GM12864 (cell line): Measurements from ENCODE around the gene SNTG2.

ENCODE experiments used
- DNase-seq: peaks from one replicate; pipeline ENCODE4 v3.0.0-alpha.2; 2011; ENCODE audit warnings: low read depth
- H3K4me3 ChIP-seq: 2 replicates; pipeline ENCODE4 v1.5.1; 2011; ENCODE audit warnings: mild to moderate bottlenecking, low read depth, low read length, control low read depth
- TF ChIP-seq, protein P1 (sequence below): IDR thresholded peaks from 2 replicates; pipeline ENCODE4 v1.5.1; 2011; ENCODE audit warnings: low read depth, mild to moderate bottlenecking, moderate library complexity, low read length, control low read depth, inconsistent platforms; ENCODE audit errors: missing control alignments

Gene SNTG2

DNA sequence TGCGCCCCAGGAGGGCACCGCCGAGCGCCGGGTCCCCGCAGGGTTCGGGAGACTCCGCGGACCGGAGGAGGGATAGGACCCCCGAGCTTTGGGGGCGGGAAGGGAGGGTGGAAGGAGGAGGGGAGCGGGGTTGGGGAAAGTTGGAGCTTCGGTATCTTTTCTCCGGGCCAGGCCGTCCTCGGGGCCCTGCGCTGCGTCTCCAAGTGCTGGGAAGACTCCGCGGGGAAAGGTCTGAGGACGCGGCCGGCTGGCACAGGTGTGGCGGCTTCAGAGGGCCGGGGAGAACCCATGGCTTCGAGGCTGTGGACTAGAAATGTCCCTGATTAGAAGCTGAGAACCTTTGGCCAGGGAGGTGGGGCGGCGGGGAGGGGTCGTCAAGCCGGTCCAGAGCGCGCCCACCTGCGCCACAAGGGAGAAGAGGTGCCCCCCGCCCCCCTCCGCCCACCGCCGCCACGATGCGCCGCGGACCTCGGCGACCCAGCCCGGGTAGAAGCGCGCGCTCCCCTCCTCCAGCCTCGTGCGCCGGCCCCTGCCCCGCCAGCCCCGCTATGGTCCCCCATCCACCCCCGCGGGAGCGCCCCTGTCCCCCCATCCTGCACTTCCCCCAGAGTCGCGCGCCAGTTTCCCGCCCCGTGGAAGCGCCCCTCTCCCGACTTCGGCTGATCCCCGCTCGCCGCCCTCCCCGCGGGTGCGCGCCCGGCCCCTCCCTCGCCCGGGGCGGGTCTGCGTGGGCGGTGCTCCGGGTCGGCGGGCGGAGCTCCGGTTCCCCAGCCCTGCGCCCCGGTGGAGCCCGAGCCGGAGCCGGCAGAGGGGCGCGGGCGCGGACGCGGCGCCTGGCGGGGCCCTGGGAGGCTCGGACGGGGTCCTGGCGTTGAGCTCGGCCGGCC lies at the start of gene SNTG2:
Gene SNTG2, plus strand, starts transcription at position 770 of the 887 bp plus-strand sequence. CDS start 148 bp downstream, outside the sequence.
- DNase-seq, result no peak

DNA sequence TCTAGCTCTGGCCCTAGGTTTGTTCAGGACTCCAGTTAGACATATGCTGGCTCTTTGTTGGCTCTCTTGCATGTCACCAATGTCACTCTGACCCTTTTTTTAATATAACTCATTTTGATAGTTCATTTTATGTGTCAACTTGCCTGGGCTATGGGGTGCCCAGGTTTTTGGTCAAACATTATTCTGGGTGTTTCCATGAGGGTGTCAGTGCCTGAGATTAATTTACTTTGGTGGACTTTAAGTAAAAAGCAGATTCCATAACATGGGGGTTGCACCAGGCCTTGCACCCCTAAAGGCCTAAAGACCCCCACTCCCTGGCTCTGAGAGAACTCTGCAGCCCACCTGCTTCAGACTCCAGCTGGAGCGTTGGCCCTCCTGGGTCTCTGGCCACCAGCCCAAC lies 48.1 kb upstream of the SNTG2 start:
- no peak for DNase-seq
- H3K4me3 ChIP-seq, result no peak overlapping the region
- TF ChIP-seq, protein P1, sequence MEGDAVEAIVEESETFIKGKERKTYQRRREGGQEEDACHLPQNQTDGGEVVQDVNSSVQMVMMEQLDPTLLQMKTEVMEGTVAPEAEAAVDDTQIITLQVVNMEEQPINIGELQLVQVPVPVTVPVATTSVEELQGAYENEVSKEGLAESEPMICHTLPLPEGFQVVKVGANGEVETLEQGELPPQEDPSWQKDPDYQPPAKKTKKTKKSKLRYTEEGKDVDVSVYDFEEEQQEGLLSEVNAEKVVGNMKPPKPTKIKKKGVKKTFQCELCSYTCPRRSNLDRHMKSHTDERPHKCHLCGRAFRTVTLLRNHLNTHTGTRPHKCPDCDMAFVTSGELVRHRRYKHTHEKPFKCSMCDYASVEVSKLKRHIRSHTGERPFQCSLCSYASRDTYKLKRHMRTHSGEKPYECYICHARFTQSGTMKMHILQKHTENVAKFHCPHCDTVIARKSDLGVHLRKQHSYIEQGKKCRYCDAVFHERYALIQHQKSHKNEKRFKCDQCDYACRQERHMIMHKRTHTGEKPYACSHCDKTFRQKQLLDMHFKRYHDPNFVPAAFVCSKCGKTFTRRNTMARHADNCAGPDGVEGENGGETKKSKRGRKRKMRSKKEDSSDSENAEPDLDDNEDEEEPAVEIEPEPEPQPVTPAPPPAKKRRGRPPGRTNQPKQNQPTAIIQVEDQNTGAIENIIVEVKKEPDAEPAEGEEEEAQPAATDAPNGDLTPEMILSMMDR, result no peak

More for the DNA sequence above, at the start of gene SNTG2:
- TF ChIP-seq, protein P1, result no peak
- H3K4me3 ChIP-seq, result no peak within 1 kb of the TSS

DNA sequence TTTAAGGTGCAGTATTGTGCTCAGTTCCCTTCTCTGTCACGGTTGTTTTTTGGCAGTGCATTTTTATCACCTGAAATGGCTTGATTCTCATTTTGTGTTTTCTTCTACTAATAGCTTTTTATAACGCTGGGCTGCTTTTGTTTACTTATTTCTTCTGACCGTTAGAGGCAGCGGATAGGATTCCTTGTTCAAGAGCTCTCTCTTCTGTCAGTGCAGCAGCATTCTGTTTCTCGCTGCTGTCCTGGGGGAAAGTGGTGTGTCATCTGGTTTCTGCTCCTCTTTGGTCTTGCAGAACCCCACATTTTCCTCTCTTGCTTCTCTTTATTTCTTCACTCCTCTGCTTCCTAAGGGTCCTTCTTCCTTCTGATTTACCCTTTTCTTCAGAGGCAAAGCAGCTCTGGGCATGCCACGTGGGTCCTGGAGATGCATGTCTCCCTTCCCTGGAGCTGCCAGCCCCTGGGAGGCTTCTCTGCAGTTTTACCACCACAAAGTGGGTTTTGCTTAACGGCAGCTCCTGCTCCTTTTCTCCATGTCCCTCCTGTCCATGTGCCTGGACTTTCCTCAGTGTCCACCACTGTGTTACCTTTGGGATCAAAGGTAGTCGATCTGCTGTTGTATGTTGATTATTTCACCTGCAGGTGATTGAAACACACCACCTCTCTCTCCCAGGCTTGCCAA lies 47.3 kb upstream of the SNTG2 start:
- H3K4me3 ChIP-seq, result no peak overlapping the region
- TF ChIP-seq, protein P1, result no peak
- DNase-seq, result no peak

DNA sequence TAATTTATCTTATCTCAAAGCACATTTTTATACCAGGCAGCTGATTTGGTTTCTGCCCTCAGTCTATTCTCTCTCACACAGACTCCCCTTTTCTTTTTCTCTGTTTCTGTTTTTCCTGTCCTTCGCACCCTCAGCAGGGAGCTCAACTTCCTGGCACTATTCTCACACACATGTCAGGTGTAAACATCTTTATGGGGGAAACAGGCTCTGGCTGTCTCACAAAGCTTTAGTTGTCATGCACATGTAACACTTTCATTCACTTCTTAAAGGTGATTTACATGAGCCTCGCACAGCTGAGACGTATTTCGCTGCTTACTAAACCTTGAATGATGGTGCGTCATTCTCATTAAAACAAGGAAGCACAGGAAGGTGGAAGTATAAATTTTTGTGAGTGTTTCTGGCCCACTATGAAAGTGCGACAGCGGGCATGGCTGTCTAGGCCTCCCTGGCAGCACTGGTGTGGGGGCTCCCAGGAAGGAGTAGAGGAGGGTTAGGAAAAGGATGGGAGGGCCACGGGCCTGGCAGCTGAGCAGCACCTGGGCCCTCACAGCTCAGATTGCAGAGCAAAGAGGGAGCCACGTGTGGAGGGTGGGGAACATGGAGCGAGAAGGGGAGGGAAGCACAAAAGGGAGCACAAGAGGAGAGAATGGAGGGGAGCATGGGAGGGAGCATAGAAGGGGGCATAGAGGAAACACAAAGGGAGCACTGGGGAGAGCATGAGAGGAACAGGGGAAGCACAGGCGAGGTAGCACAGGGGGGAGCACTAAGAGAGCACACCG lies 46.2 kb upstream of the SNTG2 start:
- TF ChIP-seq, protein P1, result no peak
- H3K4me3 ChIP-seq, result no peak overlapping the region
- no peak for DNase-seq

DNA sequence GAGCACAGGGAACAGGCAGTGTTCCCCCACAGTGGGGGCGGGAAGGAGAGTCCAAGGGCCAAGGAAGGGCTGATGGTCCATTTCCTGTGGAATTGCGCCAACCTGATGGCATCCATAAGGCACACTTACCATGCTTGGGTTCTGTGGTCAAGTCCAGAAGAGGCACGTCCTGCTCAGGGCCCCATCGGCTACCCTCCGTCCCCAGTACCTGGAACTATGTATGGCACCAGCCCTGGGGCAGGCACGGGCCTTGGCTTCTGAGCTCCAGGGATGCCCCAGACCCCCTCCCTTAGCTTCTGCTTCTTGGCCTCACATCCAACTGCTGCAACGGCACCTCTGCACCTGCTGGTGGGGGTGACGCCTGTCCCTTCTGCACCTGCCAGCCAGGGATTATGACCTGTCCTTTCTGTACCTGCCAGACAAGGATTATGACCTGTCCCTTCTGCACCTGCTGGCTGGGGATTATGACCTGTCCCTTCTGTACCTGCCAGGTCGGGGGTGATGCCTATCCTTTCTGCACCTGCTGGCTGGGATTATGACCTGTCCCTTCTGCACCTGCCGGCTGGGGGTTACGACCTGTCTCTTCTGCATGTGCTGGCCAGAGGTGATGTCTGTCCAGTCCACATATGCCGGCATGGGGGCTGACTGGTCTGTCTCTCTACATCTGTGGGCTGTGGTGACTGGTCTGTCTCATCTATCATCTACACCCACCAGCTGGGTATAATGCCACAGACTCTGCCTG lies 45.4 kb upstream of the SNTG2 start:
- no peak overlapping the region for H3K4me3 ChIP-seq
- no peak for DNase-seq
- TF ChIP-seq, protein P1, result no peak

DNA sequence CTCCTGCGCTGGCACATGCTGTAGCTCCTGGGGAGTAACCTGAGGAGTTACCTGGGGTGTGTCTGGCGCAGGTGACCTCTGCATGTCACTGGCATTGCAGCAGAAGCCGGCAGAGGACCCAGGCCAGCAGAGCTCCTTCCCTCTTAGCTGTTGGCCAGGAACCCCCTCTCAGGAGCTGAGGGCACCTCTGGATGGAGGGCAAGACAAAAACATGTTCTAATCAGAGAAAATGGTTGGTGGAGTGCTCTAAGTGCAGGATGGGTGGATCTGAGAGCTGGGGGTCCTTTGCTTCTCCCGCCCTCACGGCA lies 44.9 kb upstream of the SNTG2 start:
- no peak for DNase-seq
- TF ChIP-seq, protein P1, result no peak
- H3K4me3 ChIP-seq, result no peak overlapping the region
